ENCODE results near the gene UQCRQ. TPM values are rescaled to one million over a fixed set of nuclear protein-coding genes. Genes with fewer than 3 reads are reported as not detected.

Gene UQCRQ
- total and polyA plus RNA-seq, 2 of the 13 experiments (the other 11 are each of a cell fraction or from before 2014, with no cell fraction given), result 257 to 575 TPM

GRCh38 chr5:132829742-132830435 lies 36.6 kb upstream of the UQCRQ start (continued):
- no peak for TF ChIP-seq ZNF496 (CRISPR knock-in tag; IDR thresholded peaks at IDR 0.05; ENCODE audit: insufficient replicate concordance)
- no peak for TF ChIP-seq ZFP36L2 (CRISPR knock-in tag; IDR thresholded peaks at IDR 0.05)
- TF ChIP-seq IKZF1 (IDR thresholded peaks at IDR 0.05), result no peak
- no peak for TF ChIP-seq RELA (CRISPR knock-in tag; IDR thresholded peaks at IDR 0.05)
- no peak for TF ChIP-seq ZNF414 (CRISPR knock-in tag; IDR thresholded peaks at IDR 0.05)
- TF ChIP-seq ELK4 (CRISPR knock-in tag; IDR thresholded peaks at IDR 0.05; ENCODE audit: borderline replicate concordance), result no peak
- TF ChIP-seq E2F1 (CRISPR knock-in tag; IDR thresholded peaks at IDR 0.05), result no peak
- TF ChIP-seq RBM22 (optimal IDR thresholded peaks at IDR 0.05; ENCODE audit: low read length), result peak; percentile 59
- TF ChIP-seq HDAC2 (CRISPR knock-in tag; IDR thresholded peaks at IDR 0.05), result no peak
- peak; percentile 85; the same call in 1 of the 2 replicates for TF ChIP-seq HOXD1 (CRISPR knock-in tag; IDR thresholded peaks at IDR 0.05)
- TF ChIP-seq NCOA2 (CRISPR knock-in tag; IDR thresholded peaks at IDR 0.05), result no peak; the same call in 1 of the 2 replicates
- TF ChIP-seq CCDC6 (CRISPR knock-in tag; IDR thresholded peaks at IDR 0.05), result peak; percentile 77; the same call in 1 of the 2 replicates
- TF ChIP-seq PAWR (CRISPR knock-in tag; IDR thresholded peaks at IDR 0.05; ENCODE audit: borderline replicate concordance), result no peak
- 0 out of 2 replicates have a peak, but pooled peaks have one; percentile 15 for TF ChIP-seq FOSL2 (CRISPR knock-in tag; IDR thresholded peaks at IDR 0.05)
- no peak for TF ChIP-seq ZNF281 (CRISPR knock-in tag; IDR thresholded peaks at IDR 0.05; ENCODE audit: borderline replicate concordance)
- TF ChIP-seq RFXANK (CRISPR knock-in tag; IDR thresholded peaks at IDR 0.05), result no peak
- no peak for TF ChIP-seq KAT8 (CRISPR knock-in tag; IDR thresholded peaks at IDR 0.05)
- no peak for TF ChIP-seq ZNF776 (CRISPR knock-in tag; IDR thresholded peaks at IDR 0.05)
- TF ChIP-seq THAP9 (CRISPR knock-in tag; IDR thresholded peaks at IDR 0.05; ENCODE audit: borderline replicate concordance), result no peak
- no peak for TF ChIP-seq ZBTB8A (CRISPR knock-in tag; IDR thresholded peaks at IDR 0.05; ENCODE audit: borderline replicate concordance, low read depth)
- 0 out of 2 replicates have a peak, but pooled peaks have one; percentile 21 for TF ChIP-seq ZSCAN12 (CRISPR knock-in tag; IDR thresholded peaks at IDR 0.05)
- peak; percentile 54 for TF ChIP-seq PTBP1 (IDR thresholded peaks at IDR 0.05; ENCODE audit: low read depth, low read length, poor library complexity, severe bottlenecking)
- no peak for TF ChIP-seq ZFP1 (CRISPR knock-in tag; IDR thresholded peaks at IDR 0.05)
